Left ventricle myocardium superior (tissue), 1 donor: ENCODE results near the gene VMO1. TPM values are rescaled to one million over a fixed set of nuclear protein-coding genes. Genes with fewer than 3 reads are reported as not detected.

Experiments used
- ATAC-seq: fragments of 200-7000 bp; cut with Tn5 transposase; one replicate; pipeline ENCODE4 v1.9.1; 2020; ENCODE audit warnings: mild to moderate bottlenecking, moderate library complexity
- DNase-seq: peaks from one replicate; pipeline ENCODE4 v3.0.0-alpha.2; 2020
- intact Hi-C: fragments of 100-400 bp; cut with micrococcal nuclease; formaldehyde crosslinking; loops from one replicate; pipeline ENCODE4 v1.11.0; 2022
- total RNA-seq: library from RNA; stranded (reverse); fragmentation: NEBNext Ultra II Directional; extraction: Animal tissue kit (Norgen Biotek cat#: 25700); gene quantifications from one replicate; pipeline ENCODE4 v1.2.1, GENCODE V29; 2021
- donor health status: DM: no; HTN: yes; CAD: no; lungs with severe emphysema.

VMO1 gene
- total RNA-seq, 1 donor from 2014 or later: 0.69 TPM

DNA sequence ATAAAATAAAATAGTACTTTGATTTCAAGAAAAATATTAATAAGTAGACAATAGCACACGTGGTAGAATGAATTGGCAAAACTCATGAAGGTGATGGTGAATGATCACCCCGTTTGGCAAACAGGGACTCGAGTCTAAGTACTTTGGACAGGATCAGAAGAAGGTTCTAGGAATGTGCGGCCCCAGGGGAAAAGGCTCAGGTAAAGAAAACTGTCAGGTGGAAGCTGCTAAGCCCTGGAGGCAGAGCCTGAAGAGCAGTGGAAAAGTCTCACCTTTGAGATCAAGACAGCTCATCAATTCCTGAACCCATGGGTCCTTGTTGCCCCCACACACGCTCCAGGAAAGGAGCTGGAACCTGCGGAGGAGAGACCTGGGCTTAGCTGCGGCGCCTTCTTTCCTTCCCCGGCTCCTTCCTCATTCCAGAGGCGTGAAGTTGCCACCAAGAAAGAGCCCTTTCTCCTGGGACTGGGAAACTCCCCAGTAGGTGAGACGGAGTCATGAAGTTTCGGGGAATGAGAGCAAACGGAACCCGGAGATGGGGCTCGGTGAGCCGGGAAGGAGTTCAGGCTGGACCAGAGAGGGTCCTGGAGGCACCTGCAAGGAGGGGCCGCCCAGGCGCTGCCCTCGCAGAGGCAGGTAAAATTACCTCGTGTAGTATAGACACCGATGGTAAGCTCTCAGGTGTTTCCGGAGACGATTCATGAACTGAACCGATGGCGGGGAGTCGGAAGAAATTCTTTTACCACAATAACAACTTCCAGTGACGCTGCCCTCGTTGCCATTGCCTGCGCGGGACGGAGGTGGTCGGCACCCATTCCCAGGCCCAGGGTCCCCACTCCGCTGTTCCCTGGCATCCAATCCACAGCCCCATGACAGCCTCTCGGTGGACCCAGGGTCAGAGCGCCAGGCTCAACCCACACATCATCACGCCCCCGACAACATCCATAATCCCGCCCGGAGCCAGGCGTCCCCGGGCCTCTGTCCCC is 47.7 kb downstream of the VMO1 start:
- intact Hi-C loops: no loop called here
- ATAC-seq: peak; percentile 3

DNA sequence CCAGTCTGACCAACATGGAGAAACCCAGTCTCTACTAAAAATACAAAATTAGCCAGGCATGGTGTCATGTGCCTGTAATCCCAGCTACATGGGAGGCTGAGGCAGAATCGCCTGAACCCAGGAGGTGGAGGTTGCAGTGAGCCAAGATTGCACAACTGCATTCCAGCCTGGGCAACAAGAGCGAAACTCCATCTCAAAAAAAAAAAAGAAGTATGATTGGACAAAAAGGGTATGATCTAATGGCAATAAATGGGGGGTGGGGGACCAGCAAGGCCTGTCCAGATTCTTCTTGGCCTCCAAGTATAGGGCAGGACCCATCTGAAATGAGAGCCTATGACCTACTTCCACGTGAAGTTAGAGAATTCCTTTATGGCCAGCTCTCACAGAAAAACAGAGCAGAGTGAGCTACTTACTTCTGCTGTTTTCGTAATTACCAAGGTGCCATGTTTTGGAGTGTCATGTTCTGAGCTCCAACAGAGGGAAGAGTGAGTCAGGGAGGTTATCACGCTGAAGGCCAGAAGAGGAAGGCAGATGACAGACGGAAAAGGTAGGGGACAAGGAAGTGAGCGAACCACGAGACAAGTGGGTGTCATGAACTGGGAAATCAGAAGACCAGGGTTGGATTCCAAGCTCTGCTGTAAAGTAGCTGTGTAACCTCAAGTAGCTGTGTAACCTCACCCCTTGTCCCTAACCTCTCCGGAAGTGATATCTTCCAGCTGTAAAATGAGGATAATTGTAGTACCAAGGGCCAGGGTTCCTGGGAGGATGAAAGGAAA is 50.1 kb downstream of the VMO1 start:
- no peak for DNase-seq
- no peak for ATAC-seq
- intact Hi-C loops: no loop called here

More for the DNA sequence above, 47.7 kb downstream of the VMO1 start:
- DNase-seq: no peak

Other genes with a start within 250 kb of the VMO1 start
- 18.5 TPM for gene MYBBP1A, start 231.0 kb downstream of the VMO1 start, total RNA-seq
- gene GGT6, start 225.8 kb downstream of the VMO1 start, total RNA-seq: 0.22 TPM
- gene SMTNL2, start 201.8 kb downstream of the VMO1 start, total RNA-seq: 47.4 TPM
- gene ALOX15, start 144.7 kb downstream of the VMO1 start, total RNA-seq: 4.5 TPM
- gene PELP1, start 82.2 kb downstream of the VMO1 start, total RNA-seq: 36.8 TPM
- gene ARRB2, start 75.7 kb downstream of the VMO1 start, total RNA-seq: 35.0 TPM
- 18.0 TPM for gene MED11, start 54.9 kb downstream of the VMO1 start, total RNA-seq
- 0.20 TPM for gene ZMYND15, start 46.5 kb downstream of the VMO1 start, total RNA-seq
- gene CXCL16, start 46.4 kb downstream of the VMO1 start, total RNA-seq: 3.5 TPM
- not detected for gene TM4SF5, start 14.5 kb downstream of the VMO1 start, total RNA-seq
- gene GLTPD2, start 2.6 kb upstream of the VMO1 start, total RNA-seq: not detected
- 199 TPM for gene PSMB6, start 9.8 kb upstream of the VMO1 start, total RNA-seq
- 13.3 TPM for gene PLD2, start 20.8 kb upstream of the VMO1 start, total RNA-seq
- 52.2 TPM for gene MINK1, start 47.0 kb upstream of the VMO1 start, total RNA-seq
- 0.64 TPM for gene C17orf107, start 113.2 kb upstream of the VMO1 start, total RNA-seq
- 0.50 TPM for gene CHRNE, start 116.7 kb upstream of the VMO1 start, total RNA-seq
- not detected for gene GP1BA, start 145.9 kb upstream of the VMO1 start, total RNA-seq
- 246 TPM for gene SLC25A11, start 153.7 kb upstream of the VMO1 start, total RNA-seq
- gene RNF167, start 153.9 kb upstream of the VMO1 start, total RNA-seq: 104 TPM
- gene PFN1, start 162.2 kb upstream of the VMO1 start, total RNA-seq: 193 TPM
- 670 TPM for gene ENO3, start 164.8 kb upstream of the VMO1 start, total RNA-seq
- 151 TPM for gene SPAG7, start 181.5 kb upstream of the VMO1 start, total RNA-seq
- 35.9 TPM for gene CAMTA2, start 201.3 kb upstream of the VMO1 start, total RNA-seq
- 3.2 TPM for gene INCA1, start 211.2 kb upstream of the VMO1 start, total RNA-seq
- gene KIF1C, start 211.6 kb upstream of the VMO1 start, total RNA-seq: 747 TPM
- gene SLC52A1, start 249.1 kb upstream of the VMO1 start, total RNA-seq: not detected